SK-N-SH treated with all-trans-retinoic acid at 6 μM for 48 hours (cell line): Measurements from ENCODE around the gene CCDC34.

ENCODE experiments used
- ARNTL ChIP-seq: fragments of 450-650 bp; formaldehyde crosslinking; IDR thresholded peaks from 2 replicates; pipeline ENCODE4 v1.5.0; 2020; ENCODE audit warnings: low read depth, mild to moderate bottlenecking, moderate library complexity, borderline replicate concordance
- BACH2 ChIP-seq: fragments of 250-450 bp; sonication (Bioruptor Pico); IDR thresholded peaks from 2 replicates; pipeline ENCODE4 v1.9.0; 2021; ENCODE audit warnings: mild to moderate bottlenecking, borderline replicate concordance
- GLIS3 ChIP-seq: fragments of 250-450 bp; sonication (Bioruptor Pico); IDR thresholded peaks from 2 replicates; pipeline ENCODE4 v1.5.0; 2020; ENCODE audit warnings: mild to moderate bottlenecking, moderate library complexity
- ISL1 ChIP-seq: fragments of 250-450 bp; sonication (Bioruptor Pico); IDR thresholded peaks from 2 replicates; pipeline ENCODE4 v2.1.2; 2022; ENCODE audit warnings: mild to moderate bottlenecking, moderate library complexity
- OSR1 ChIP-seq: fragments of 250-450 bp; sonication (Bioruptor Pico); IDR thresholded peaks from 2 replicates; pipeline ENCODE4 v1.8.0; 2022; ENCODE audit warnings: moderate library complexity, mild to moderate bottlenecking, inconsistent platforms
- RARB ChIP-seq: fragments of 250-450 bp; sonication (Bioruptor Pico); IDR thresholded peaks from 2 replicates; pipeline ENCODE4 v1.8.0; 2021; ENCODE audit warnings: mild to moderate bottlenecking, moderate library complexity
- TCF4 ChIP-seq: fragments of 250-450 bp; sonication (Bioruptor Pico); IDR thresholded peaks from 2 replicates; pipeline ENCODE4 v1.8.0; 2021; ENCODE audit warnings: mild to moderate bottlenecking, moderate library complexity, borderline replicate concordance
- TOX ChIP-seq: fragments of 250-450 bp; sonication (Bioruptor Pico); IDR thresholded peaks from 2 replicates; pipeline ENCODE4 v1.8.0; 2021; ENCODE audit warnings: mild to moderate bottlenecking, moderate library complexity, borderline replicate concordance
- ZFP3 ChIP-seq: fragments of 250-450 bp; sonication (Bioruptor Pico); IDR thresholded peaks from 2 replicates; pipeline ENCODE4 v1.5.0; 2020; ENCODE audit warnings: mild to moderate bottlenecking, moderate library complexity
- ZNF8 ChIP-seq: fragments of 450-650 bp; formaldehyde crosslinking; IDR thresholded peaks from 2 replicates; pipeline ENCODE4 v1.5.0; 2020; ENCODE audit warnings: mild to moderate bottlenecking, moderate library complexity
- TF ChIP-seq, protein P1 (sequence below): fragments of 250-450 bp; sonication (Bioruptor Pico); IDR thresholded peaks from 2 replicates; pipeline ENCODE4 v1.5.1; 2021; ENCODE audit warnings: mild to moderate bottlenecking, moderate library complexity
- TF ChIP-seq, protein P2 (sequence below): fragments of 250-450 bp; sonication (Bioruptor Pico); IDR thresholded peaks from 2 replicates; pipeline ENCODE4 v1.8.0; 2021; ENCODE audit warnings: low read depth, mild to moderate bottlenecking, moderate library complexity, borderline replicate concordance
- TF ChIP-seq, protein P3 (sequence below): fragments of 250-450 bp; sonication (Bioruptor Pico); IDR thresholded peaks from 2 replicates; pipeline ENCODE4 v1.8.0; 2020; ENCODE audit warnings: mild to moderate bottlenecking, moderate library complexity, borderline replicate concordance
- TF ChIP-seq, protein P4 (sequence below): fragments of 250-450 bp; sonication (Bioruptor Pico); IDR thresholded peaks from 2 replicates; pipeline ENCODE4 v1.5.0; 2020; ENCODE audit warnings: mild to moderate bottlenecking, moderate library complexity

DNA sequence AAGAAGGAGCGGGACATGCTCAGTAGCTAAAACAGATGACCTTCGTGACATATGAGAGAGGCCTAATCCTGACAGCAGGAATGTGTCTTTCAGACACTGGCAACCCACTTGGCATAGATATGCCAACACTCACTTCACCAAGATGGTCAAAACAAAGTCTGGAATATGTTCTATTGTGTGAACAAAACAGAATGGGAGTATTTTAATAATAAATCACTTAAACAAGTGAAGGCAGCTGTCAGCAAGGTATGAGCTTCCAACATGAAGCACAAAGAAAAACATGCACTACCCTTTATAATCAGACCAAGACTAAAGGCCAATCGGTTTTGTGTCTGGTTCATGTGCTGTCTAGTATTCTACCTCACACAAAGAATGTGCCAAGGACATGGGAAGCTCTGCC is 23.1 kb downstream of the CCDC34 start:
- TF ChIP-seq, protein P1, sequence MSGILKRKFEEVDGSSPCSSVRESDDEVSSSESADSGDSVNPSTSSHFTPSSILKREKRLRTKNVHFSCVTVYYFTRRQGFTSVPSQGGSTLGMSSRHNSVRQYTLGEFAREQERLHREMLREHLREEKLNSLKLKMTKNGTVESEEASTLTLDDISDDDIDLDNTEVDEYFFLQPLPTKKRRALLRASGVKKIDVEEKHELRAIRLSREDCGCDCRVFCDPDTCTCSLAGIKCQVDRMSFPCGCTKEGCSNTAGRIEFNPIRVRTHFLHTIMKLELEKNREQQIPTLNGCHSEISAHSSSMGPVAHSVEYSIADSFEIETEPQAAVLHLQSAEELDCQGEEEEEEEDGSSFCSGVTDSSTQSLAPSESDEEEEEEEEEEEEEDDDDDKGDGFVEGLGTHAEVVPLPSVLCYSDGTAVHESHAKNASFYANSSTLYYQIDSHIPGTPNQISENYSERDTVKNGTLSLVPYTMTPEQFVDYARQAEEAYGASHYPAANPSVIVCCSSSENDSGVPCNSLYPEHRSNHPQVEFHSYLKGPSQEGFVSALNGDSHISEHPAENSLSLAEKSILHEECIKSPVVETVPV (CRISPR knock-in tag): no peak
- TF ChIP-seq, protein P2, sequence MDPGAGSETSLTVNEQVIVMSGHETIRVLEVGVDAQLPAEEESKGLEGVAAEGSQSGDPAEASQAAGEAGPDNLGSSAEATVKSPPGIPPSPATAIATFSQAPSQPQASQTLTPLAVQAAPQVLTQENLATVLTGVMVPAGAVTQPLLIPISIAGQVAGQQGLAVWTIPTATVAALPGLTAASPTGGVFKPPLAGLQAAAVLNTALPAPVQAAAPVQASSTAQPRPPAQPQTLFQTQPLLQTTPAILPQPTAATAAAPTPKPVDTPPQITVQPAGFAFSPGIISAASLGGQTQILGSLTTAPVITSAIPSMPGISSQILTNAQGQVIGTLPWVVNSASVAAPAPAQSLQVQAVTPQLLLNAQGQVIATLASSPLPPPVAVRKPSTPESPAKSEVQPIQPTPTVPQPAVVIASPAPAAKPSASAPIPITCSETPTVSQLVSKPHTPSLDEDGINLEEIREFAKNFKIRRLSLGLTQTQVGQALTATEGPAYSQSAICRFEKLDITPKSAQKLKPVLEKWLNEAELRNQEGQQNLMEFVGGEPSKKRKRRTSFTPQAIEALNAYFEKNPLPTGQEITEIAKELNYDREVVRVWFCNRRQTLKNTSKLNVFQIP (CRISPR knock-in tag): no peak
- no peak for TF ChIP-seq RARB
- no peak for TF ChIP-seq OSR1 (CRISPR knock-in tag)
- no peak for TF ChIP-seq BACH2 (CRISPR knock-in tag)
- no peak for TF ChIP-seq ARNTL
- TF ChIP-seq, protein P3, sequence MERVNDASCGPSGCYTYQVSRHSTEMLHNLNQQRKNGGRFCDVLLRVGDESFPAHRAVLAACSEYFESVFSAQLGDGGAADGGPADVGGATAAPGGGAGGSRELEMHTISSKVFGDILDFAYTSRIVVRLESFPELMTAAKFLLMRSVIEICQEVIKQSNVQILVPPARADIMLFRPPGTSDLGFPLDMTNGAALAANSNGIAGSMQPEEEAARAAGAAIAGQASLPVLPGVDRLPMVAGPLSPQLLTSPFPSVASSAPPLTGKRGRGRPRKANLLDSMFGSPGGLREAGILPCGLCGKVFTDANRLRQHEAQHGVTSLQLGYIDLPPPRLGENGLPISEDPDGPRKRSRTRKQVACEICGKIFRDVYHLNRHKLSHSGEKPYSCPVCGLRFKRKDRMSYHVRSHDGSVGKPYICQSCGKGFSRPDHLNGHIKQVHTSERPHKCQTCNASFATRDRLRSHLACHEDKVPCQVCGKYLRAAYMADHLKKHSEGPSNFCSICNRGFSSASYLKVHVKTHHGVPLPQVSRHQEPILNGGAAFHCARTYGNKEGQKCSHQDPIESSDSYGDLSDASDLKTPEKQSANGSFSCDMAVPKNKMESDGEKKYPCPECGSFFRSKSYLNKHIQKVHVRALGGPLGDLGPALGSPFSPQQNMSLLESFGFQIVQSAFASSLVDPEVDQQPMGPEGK (CRISPR knock-in tag): no peak
- no peak for TF ChIP-seq TOX (CRISPR knock-in tag)
- no peak for TF ChIP-seq ZFP3
- no peak for TF ChIP-seq GLIS3 (CRISPR knock-in tag)
- TF ChIP-seq, protein P4, sequence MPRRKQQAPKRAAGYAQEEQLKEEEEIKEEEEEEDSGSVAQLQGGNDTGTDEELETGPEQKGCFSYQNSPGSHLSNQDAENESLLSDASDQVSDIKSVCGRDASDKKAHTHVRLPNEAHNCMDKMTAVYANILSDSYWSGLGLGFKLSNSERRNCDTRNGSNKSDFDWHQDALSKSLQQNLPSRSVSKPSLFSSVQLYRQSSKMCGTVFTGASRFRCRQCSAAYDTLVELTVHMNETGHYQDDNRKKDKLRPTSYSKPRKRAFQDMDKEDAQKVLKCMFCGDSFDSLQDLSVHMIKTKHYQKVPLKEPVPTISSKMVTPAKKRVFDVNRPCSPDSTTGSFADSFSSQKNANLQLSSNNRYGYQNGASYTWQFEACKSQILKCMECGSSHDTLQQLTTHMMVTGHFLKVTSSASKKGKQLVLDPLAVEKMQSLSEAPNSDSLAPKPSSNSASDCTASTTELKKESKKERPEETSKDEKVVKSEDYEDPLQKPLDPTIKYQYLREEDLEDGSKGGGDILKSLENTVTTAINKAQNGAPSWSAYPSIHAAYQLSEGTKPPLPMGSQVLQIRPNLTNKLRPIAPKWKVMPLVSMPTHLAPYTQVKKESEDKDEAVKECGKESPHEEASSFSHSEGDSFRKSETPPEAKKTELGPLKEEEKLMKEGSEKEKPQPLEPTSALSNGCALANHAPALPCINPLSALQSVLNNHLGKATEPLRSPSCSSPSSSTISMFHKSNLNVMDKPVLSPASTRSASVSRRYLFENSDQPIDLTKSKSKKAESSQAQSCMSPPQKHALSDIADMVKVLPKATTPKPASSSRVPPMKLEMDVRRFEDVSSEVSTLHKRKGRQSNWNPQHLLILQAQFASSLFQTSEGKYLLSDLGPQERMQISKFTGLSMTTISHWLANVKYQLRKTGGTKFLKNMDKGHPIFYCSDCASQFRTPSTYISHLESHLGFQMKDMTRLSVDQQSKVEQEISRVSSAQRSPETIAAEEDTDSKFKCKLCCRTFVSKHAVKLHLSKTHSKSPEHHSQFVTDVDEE (CRISPR knock-in tag): no peak
- peak; percentile 81 for TF ChIP-seq ISL1 (CRISPR knock-in tag)
- TF ChIP-seq TCF4: no peak
- no peak for TF ChIP-seq ZNF8 (CRISPR knock-in tag)
